ENCODE data around the gene PDE4B.
A peak's percentile ranks its signal among the peaks of the same experiment; 100 is the strongest.

The PDE4B gene

GRCh38 chr1:66265268-66265667, 472.6 kb downstream of the PDE4B start:
- Histone ChIP-seq H3K27me3 (ENCODE audit: insufficient read depth, low read length) (no peaks in the 10 kb centered on the region), H3K4me1 (ENCODE audit: insufficient read depth, low read length) (peaks cover 4% of the 10 kb centered on the region), H3K36me3 (ENCODE audit: insufficient read depth, low read length) (no peaks in the 10 kb centered on the region), H3K9me3 (ENCODE audit: low read length) (no peaks in the 10 kb centered on the region), H2AFZ (ENCODE audit: low read depth, low read length) (no peak overlapping the region), H3K4me3 (ENCODE audit: low read length) (no peak overlapping the region)

DNA sequence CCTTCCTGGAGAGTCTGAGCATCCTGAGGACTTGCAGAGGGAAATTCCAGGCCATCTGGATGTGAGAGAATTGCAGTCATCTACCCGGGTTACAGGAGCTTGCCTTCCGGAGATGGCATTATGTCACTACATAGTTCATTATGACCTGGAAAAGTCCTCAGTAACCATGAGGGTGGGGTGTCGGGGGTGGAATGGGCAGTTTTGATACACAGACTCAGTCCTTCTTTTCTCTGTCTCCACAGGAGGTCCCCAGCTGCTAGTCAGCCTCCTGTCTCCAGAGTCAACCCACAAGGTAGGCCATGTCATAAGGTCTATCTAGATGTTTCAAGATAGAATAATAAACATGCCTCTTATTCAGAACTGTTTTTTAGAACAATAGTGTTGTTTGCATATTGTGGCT, 473.1 kb downstream of the PDE4B start:
- H2AFZ ChIP-seq (ENCODE audit: low read depth, low read length), result no peak overlapping the region
- no peaks in the 10 kb centered on the region for H3K36me3 ChIP-seq (ENCODE audit: insufficient read depth, low read length)
- no peaks in the 10 kb centered on the region for H3K27me3 ChIP-seq (ENCODE audit: insufficient read depth, low read length)
- peaks cover 4% of the 10 kb centered on the region for H3K4me1 ChIP-seq (ENCODE audit: insufficient read depth, low read length)
- H3K4me3 ChIP-seq (ENCODE audit: low read length), result no peak overlapping the region
- H3K9me3 ChIP-seq (ENCODE audit: low read length), result no peaks in the 10 kb centered on the region

DNA sequence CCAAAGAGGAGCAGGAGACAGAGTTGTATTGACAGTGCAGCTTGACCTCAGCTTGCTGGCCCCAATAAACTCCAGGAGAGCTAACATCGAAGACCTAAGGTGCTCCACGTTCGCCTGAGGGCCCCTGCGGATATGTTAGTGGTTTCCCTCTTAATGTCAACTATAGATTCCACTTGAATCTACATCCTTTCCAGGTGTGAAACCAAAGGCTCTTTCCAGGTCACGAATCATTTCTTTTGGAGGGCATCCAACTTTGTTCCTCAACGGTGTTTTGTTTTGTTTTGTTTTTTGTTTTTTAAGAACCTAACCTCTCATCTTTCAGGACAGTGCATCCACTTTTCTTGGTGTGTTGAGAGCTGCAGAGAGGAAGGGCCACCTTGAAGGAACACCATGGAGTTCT, 473.7 kb downstream of the PDE4B start:
- no peaks in the 10 kb centered on the region for H3K9me3 ChIP-seq (ENCODE audit: low read length)

GRCh38 chr1:66266756-66267155, 474.1 kb downstream of the PDE4B start:
- Histone ChIP-seq H3K27me3 (ENCODE audit: insufficient read depth, low read length) (no peaks in the 10 kb centered on the region), H3K4me3 (ENCODE audit: low read length) (no peak overlapping the region), H3K9me3 (ENCODE audit: low read length) (no peaks in the 10 kb centered on the region), H3K4me1 (ENCODE audit: insufficient read depth, low read length) (peaks cover 9% of the 10 kb centered on the region), H2AFZ (ENCODE audit: low read depth, low read length) (no peak overlapping the region), H3K36me3 (ENCODE audit: insufficient read depth, low read length) (no peaks in the 10 kb centered on the region)

More for the DNA sequence above, 473.7 kb downstream of the PDE4B start:
- no peaks in the 10 kb centered on the region for H3K27me3 ChIP-seq (ENCODE audit: insufficient read depth, low read length)
- H3K36me3 ChIP-seq (ENCODE audit: insufficient read depth, low read length), result no peaks in the 10 kb centered on the region
- no peak overlapping the region for H3K4me3 ChIP-seq (ENCODE audit: low read length)
- peaks cover 5% of the 10 kb centered on the region for H3K4me1 ChIP-seq (ENCODE audit: insufficient read depth, low read length)
- H2AFZ ChIP-seq (ENCODE audit: low read depth, low read length), result no peak overlapping the region

DNA sequence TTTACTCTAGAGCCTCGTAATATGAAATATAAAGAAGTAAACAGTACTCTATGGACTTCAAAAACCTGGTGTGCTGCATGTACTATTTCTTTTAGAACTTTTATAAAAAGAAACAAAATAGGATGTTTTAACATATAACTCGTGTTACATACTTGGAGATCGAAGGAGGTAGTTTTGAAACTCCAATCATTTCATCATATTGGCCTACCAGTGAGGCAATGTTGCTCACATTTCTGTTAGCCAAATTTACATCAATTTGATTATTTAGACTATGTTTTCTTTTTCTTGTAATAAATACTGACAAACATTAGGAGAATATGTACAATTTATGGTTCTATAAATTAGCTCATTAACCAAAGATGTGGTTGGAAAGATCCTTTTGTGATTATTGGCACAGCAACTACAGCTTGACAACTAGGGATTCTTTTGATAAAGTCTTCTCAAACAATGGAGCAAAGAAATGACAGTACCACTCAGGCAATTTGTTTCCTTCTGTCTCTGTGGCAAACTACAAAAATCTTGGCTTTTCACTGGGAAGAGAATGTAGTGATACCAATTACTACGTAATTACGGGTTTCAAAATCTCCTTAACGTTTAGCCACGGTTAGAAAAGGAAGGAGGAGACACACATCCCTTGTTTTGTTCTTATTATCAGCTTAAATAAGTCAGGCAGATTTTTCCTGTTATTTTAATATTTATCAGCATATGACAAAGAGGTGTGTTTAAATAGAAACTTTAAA, 474.7 kb downstream of the PDE4B start:
- H3K36me3 ChIP-seq (ENCODE audit: insufficient read depth, low read length), result no peaks in the 10 kb centered on the region
- H3K27me3 ChIP-seq (ENCODE audit: insufficient read depth, low read length), result no peaks in the 10 kb centered on the region
- peaks cover 11% of the 10 kb centered on the region for H3K4me1 ChIP-seq (ENCODE audit: insufficient read depth, low read length)
- H3K9me3 ChIP-seq (ENCODE audit: low read length), result no peaks in the 10 kb centered on the region
- no peak overlapping the region for H3K4me3 ChIP-seq (ENCODE audit: low read length)
- no peak overlapping the region for H2AFZ ChIP-seq (ENCODE audit: low read depth, low read length)

DNA sequence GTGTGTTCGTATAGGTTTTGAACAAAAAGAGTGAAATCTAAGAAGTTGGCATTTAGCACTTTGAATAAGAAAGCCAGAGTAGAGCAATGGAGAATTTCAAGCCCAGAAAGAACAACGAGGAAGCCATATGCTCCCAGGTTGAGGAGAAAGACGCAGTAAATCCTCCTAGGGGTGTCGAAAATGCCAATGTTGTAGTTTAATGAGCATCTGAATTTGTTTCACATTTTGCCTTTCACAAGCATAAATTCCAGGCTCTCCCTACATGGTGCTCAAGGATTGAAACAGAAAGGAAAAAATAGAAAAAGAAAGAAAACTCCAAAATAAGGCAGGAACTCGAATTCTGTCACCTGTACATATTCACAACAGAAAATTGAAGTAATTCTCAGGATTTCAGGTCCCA, 476.5 kb downstream of the PDE4B start:
- Histone ChIP-seq H3K4me1 (ENCODE audit: insufficient read depth, low read length) (peaks cover 11% of the 10 kb centered on the region), H3K27me3 (ENCODE audit: insufficient read depth, low read length) (no peaks in the 10 kb centered on the region), H3K9me3 (ENCODE audit: low read length) (no peaks in the 10 kb centered on the region), H2AFZ (ENCODE audit: low read depth, low read length) (no peak overlapping the region), H3K36me3 (ENCODE audit: insufficient read depth, low read length) (no peaks in the 10 kb centered on the region), H3K4me3 (ENCODE audit: low read length) (no peak overlapping the region)

DNA sequence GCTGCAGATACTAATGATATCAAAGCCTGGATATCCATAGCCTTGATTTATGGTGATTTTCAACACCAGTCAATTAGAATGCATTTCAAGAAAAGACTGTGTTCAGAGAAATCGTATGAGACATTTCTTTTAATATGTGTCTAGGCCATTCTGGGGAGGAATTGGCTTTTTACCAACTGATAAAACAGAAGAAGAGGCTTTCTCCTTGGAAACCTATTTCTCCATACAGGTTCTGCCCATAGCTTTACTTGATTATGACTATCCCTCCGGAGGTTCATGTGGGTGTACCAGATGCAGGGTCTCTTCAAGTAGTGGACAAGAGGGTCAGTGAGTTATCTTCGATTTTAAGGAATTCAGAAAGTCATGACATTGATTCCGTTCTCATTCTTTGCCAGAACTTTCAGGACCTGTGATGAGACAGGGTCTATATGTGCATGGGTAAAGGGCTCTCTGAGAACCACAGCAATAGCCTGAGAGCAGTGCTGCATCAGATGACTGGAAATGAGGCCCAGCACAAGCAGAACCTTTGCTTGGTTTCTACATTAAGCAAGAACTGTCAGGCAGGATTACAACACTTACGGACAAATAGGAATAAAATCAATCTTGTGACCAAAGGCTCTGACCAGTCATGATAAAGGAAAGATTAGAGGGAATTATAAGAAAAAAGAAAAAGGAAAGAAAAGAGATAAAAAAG, 477.6 kb downstream of the PDE4B start:
- no peaks in the 10 kb centered on the region for H3K36me3 ChIP-seq (ENCODE audit: insufficient read depth, low read length)
- H3K4me3 ChIP-seq (ENCODE audit: low read length), result no peak overlapping the region
- no peaks in the 10 kb centered on the region for H3K9me3 ChIP-seq (ENCODE audit: low read length)
- peaks cover 11% of the 10 kb centered on the region for H3K4me1 ChIP-seq (ENCODE audit: insufficient read depth, low read length)
- H2AFZ ChIP-seq (ENCODE audit: low read depth, low read length), result no peak overlapping the region
- no peaks in the 10 kb centered on the region for H3K27me3 ChIP-seq (ENCODE audit: insufficient read depth, low read length)

- H2AFZ ChIP-seq (ENCODE audit: low read depth, low read length), result peak overlapping the region; percentile 20
- no peak overlapping the region for H3K4me3 ChIP-seq (ENCODE audit: low read length)
- peaks cover 7% of the 10 kb centered on the region for H3K4me1 ChIP-seq (ENCODE audit: insufficient read depth, low read length)
- H3K36me3 ChIP-seq (ENCODE audit: insufficient read depth, low read length), result no peaks in the 10 kb centered on the region
- no peaks in the 10 kb centered on the region for H3K9me3 ChIP-seq (ENCODE audit: low read length)
- no peaks in the 10 kb centered on the region for H3K27me3 ChIP-seq (ENCODE audit: insufficient read depth, low read length)
These were observed 478.7 kb downstream of the PDE4B start for GRCh38 chr1:66271216-66271903.

GRCh38 chr1:66271904-66272254, 479.2 kb downstream of the PDE4B start:
- Histone ChIP-seq H3K4me1 (ENCODE audit: insufficient read depth, low read length) (peaks cover 7% of the 10 kb centered on the region), H3K9me3 (ENCODE audit: low read length) (no peaks in the 10 kb centered on the region), H3K4me3 (ENCODE audit: low read length) (no peak overlapping the region)

GRCh38 chr1:66273656-66274055, 481.0 kb downstream of the PDE4B start:
- H2AFZ ChIP-seq (ENCODE audit: low read depth, low read length), result no peak overlapping the region
- peaks cover 7% of the 10 kb centered on the region for H3K4me1 ChIP-seq (ENCODE audit: insufficient read depth, low read length)
- H3K9me3 ChIP-seq (ENCODE audit: low read length), result no peaks in the 10 kb centered on the region
- H3K27me3 ChIP-seq (ENCODE audit: insufficient read depth, low read length), result no peaks in the 10 kb centered on the region
- no peak overlapping the region for H3K4me3 ChIP-seq (ENCODE audit: low read length)
- no peaks in the 10 kb centered on the region for H3K36me3 ChIP-seq (ENCODE audit: insufficient read depth, low read length)

More at GRCh38 chr1:66271904-66272254, 479.2 kb downstream of the PDE4B start:
- H3K36me3 ChIP-seq (ENCODE audit: insufficient read depth, low read length), result no peaks in the 10 kb centered on the region
- no peaks in the 10 kb centered on the region for H3K27me3 ChIP-seq (ENCODE audit: insufficient read depth, low read length)
- peak overlapping the region; percentile 20 for H2AFZ ChIP-seq (ENCODE audit: low read depth, low read length)

DNA sequence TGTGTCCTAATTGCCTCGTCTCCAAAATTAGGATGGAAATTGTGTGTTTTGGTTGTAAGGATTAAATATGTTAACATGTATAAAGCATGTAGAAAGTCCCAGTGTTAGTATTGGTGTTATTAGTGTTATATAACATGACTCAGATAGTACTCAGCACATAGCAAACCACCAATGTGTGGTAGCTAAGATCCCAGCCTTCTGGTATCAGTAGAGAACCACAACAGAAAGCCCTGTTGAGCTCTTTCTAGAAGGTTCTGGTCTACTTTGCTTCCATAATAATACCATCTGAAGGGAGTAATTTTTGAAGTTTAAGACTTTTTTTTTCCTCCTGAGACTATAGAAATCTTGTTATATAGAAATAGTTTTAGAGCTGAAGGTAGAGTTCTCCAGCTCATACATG, 481.9 kb downstream of the PDE4B start:
- no peak overlapping the region for H3K4me3 ChIP-seq (ENCODE audit: low read length)
- no peak overlapping the region for H2AFZ ChIP-seq (ENCODE audit: low read depth, low read length)
- no peaks in the 10 kb centered on the region for H3K9me3 ChIP-seq (ENCODE audit: low read length)
- H3K36me3 ChIP-seq (ENCODE audit: insufficient read depth, low read length), result no peaks in the 10 kb centered on the region
- no peaks in the 10 kb centered on the region for H3K27me3 ChIP-seq (ENCODE audit: insufficient read depth, low read length)
- H3K4me1 ChIP-seq (ENCODE audit: insufficient read depth, low read length), result peaks cover 7% of the 10 kb centered on the region

DNA sequence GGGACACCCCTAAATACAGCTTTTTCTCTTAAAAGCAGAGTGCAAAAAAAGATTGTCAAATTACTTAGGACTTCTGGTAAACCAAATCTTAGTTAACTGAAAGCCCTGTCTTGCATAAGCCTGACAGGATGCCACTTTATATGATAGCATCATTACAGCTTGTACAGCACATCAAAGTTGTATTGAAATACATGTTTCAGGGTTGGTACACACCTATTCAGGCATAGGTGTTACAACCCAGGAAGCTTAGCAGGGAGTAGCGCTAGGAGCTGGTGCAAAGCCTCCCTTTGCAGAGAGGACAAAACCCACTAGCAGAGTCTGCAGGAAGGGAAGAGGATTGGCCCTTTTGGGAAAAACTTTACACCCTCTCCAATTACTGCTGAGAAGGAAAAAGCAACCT, 482.4 kb downstream of the PDE4B start:
- no peaks in the 10 kb centered on the region for H3K36me3 ChIP-seq (ENCODE audit: insufficient read depth, low read length)
- H3K27me3 ChIP-seq (ENCODE audit: insufficient read depth, low read length), result no peaks in the 10 kb centered on the region
- no peaks in the 10 kb centered on the region for H3K9me3 ChIP-seq (ENCODE audit: low read length)
- H3K4me3 ChIP-seq (ENCODE audit: low read length), result no peak overlapping the region
- peaks cover 7% of the 10 kb centered on the region for H3K4me1 ChIP-seq (ENCODE audit: insufficient read depth, low read length)
- no peak overlapping the region for H2AFZ ChIP-seq (ENCODE audit: low read depth, low read length)

- Histone ChIP-seq H3K27me3 (ENCODE audit: insufficient read depth, low read length) (no peaks in the 10 kb centered on the region), H3K4me3 (ENCODE audit: low read length) (no peak overlapping the region), H3K4me1 (ENCODE audit: insufficient read depth, low read length) (peaks cover 7% of the 10 kb centered on the region)
These were observed 482.9 kb downstream of the PDE4B start for GRCh38 chr1:66275601-66276023.

More at GRCh38 chr1:66275601-66276023, 482.9 kb downstream of the PDE4B start:
- H3K9me3 ChIP-seq (ENCODE audit: low read length), result no peaks in the 10 kb centered on the region
- H2AFZ ChIP-seq (ENCODE audit: low read depth, low read length), result no peak overlapping the region
- no peaks in the 10 kb centered on the region for H3K36me3 ChIP-seq (ENCODE audit: insufficient read depth, low read length)

Measured in neuron (in vitro differentiated cells).